Measurements from ENCODE around the gene TBRG4.

- TF ChIP-seq EP300 (conservative IDR thresholded peaks at IDR 0.05; ENCODE audit: poor library complexity, severe bottlenecking) (no peak), CTCF (IDR thresholded peaks at IDR 0.05; ENCODE audit: poor library complexity, severe bottlenecking) (no peak), EZH2 (IDR thresholded peaks at IDR 0.05; ENCODE audit: borderline replicate concordance, insufficient read depth, low read length, poor library complexity, severe bottlenecking) (no peak), TAF1 (IDR thresholded peaks at IDR 0.05; ENCODE audit: low read depth) (no peak), MXI1 (conservative IDR thresholded peaks at IDR 0.05; ENCODE audit: poor library complexity, severe bottlenecking) (no peak), SMC3 (conservative IDR thresholded peaks at IDR 0.05; ENCODE audit: poor library complexity) (no peak)
Observed at GRCh38 chr7:45054442-45054841, 57.1 kb downstream of the TBRG4 start.
